ENCODE results near the gene PNPLA3. TPM values are rescaled to one million over a fixed set of nuclear protein-coding genes. Genes with fewer than 3 reads are reported as not detected.

The PNPLA3 gene
- total RNA-seq, 1 experiment from 2014 or later, result 7.3 TPM

GRCh38 chr22:43928468-43928867 is 4.9 kb downstream of the PNPLA3 start:
- Histone ChIP-seq H4K20me1 (ENCODE audit: insufficient read depth) (no peaks in the 10 kb centered on the region), H2AFZ (ENCODE audit: low read depth, low read length, poor library complexity, severe bottlenecking) (no peak overlapping the region), H3K4me3 (replicated peaks in 1 of 2; ENCODE audit: low read depth in 1 of 2, low read length in 2 of 2) (no peak overlapping the region), H3K9ac (ENCODE audit: low read length) (no peak overlapping the region), H3K4me1 (ENCODE audit: control insufficient read depth in 1 of 2, insufficient read depth in 2 of 2, low read length in 2 of 2) (peaks cover 14 to 17% of the 10 kb centered on the region in 2 experiments), H3K79me2 (ENCODE audit: insufficient read depth, low read length) (no peaks in the 10 kb centered on the region), H3K9me2 (ENCODE audit: insufficient read depth) (no peaks in the 10 kb centered on the region), H3K27me3 (ENCODE audit: insufficient read depth, low read length) (no peaks in the 10 kb centered on the region), H3K36me3 (ENCODE audit: control insufficient read depth in 1 of 2, insufficient read depth in 2 of 2, low read length in 2 of 2) (peaks cover 0 to 11% of the 10 kb centered on the region in 2 experiments; a peak in 2 of 4 replicates), H3K27ac (ENCODE audit: low read depth, low read length) (no peak overlapping the region), H3K9me3 (ENCODE audit: control insufficient read depth in 1 of 2, insufficient read depth in 1 of 2, low read depth in 1 of 2, low read length in 2 of 2) (no peaks in the 10 kb centered on the region), H3K4me2 (ENCODE audit: low read length) (no peak overlapping the region)
- RAD21 ChIA-PET (ENCODE audit: low non-redundant PET in 1 of 2, low total read pairs in 2 of 2, uncharacterized antibody in 2 of 2, unreplicated experiment in 2 of 2), result no interaction called here
- intact Hi-C loops (cut with micrococcal nuclease), result no loop called here
- no peak for ATAC-seq
- TF ChIP-seq, protein P1, sequence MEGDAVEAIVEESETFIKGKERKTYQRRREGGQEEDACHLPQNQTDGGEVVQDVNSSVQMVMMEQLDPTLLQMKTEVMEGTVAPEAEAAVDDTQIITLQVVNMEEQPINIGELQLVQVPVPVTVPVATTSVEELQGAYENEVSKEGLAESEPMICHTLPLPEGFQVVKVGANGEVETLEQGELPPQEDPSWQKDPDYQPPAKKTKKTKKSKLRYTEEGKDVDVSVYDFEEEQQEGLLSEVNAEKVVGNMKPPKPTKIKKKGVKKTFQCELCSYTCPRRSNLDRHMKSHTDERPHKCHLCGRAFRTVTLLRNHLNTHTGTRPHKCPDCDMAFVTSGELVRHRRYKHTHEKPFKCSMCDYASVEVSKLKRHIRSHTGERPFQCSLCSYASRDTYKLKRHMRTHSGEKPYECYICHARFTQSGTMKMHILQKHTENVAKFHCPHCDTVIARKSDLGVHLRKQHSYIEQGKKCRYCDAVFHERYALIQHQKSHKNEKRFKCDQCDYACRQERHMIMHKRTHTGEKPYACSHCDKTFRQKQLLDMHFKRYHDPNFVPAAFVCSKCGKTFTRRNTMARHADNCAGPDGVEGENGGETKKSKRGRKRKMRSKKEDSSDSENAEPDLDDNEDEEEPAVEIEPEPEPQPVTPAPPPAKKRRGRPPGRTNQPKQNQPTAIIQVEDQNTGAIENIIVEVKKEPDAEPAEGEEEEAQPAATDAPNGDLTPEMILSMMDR (IDR thresholded peaks at IDR 0.05 in 2 of 3, conservative IDR thresholded peaks at IDR 0.05 in 1 of 3; ENCODE audit: borderline replicate concordance in 1 of 3, insufficient read depth in 1 of 3, low read depth in 2 of 3, low read length in 2 of 3), result no peak
- TF ChIP-seq SP1 (IDR thresholded peaks at IDR 0.05; ENCODE audit: low read depth), result no peak
- no peak for TF ChIP-seq FOSL1 (IDR thresholded peaks at IDR 0.05; ENCODE audit: low read depth)
- TF ChIP-seq TCF7L2 (IDR thresholded peaks at IDR 0.05; ENCODE audit: borderline replicate concordance, extremely low read depth, insufficient read depth, insufficient read length), result no peak
- no peak for TF ChIP-seq SRF (IDR thresholded peaks at IDR 0.05; ENCODE audit: low read depth)
- no peak for TF ChIP-seq EZH2phosphoT487 (IDR thresholded peaks at IDR 0.05; ENCODE audit: borderline replicate concordance)
- TF ChIP-seq EZH2 (IDR thresholded peaks at IDR 0.05), result no peak
- BruUV-seq (replicated peaks), result no TSS peak
- CTCF ChIA-PET, result no interaction called here
- POLR2A ChIA-PET, result no interaction called here
- no peak for DNase-seq (ENCODE audit: low read depth, low spot score)

DNA sequence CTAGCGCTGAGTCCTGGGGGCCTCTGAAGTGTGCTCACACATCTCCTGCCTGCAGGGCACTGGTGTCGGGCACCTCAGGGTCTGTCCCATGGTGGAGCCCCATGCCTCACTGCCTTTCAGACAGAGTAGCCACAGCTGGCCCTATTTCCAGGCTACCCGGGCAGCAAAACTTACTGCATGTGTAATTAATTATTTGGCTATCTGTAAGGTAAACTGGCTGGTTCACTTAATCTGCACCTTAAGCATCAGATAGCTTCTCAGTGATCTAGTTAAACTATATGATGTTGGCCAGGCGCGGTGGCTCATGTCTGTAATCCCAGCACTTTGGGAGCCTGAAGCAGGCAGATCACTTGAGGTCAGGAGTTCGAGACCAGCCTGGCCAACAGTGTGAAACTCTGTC is 5.3 kb downstream of the PNPLA3 start:
- TF ChIP-seq CBX3 (IDR thresholded peaks at IDR 0.05; ENCODE audit: low read depth) (no peak), SIN3A (IDR thresholded peaks at IDR 0.05; ENCODE audit: low read depth) (no peak), EZH2phosphoT487 (IDR thresholded peaks at IDR 0.05; ENCODE audit: borderline replicate concordance) (no peak), SRF (IDR thresholded peaks at IDR 0.05; ENCODE audit: low read depth) (no peak)
- no peaks in the 10 kb centered on the region for H3K9me3 ChIP-seq (ENCODE audit: control insufficient read depth in 1 of 2, insufficient read depth in 1 of 2, low read depth in 1 of 2, low read length in 2 of 2)
- no peaks in the 10 kb centered on the region for H3K9me2 ChIP-seq (ENCODE audit: insufficient read depth)
- no peak for ATAC-seq
- no peak overlapping the region for H3K9ac ChIP-seq (ENCODE audit: low read length)
- peaks cover 0 to 13% of the 10 kb centered on the region in 2 experiments; a peak in 2 of 4 replicates for H3K36me3 ChIP-seq (ENCODE audit: control insufficient read depth in 1 of 2, insufficient read depth in 2 of 2, low read length in 2 of 2)
- H2AFZ ChIP-seq (ENCODE audit: low read depth, low read length, poor library complexity, severe bottlenecking), result no peak overlapping the region
- ChIA-PET CTCF (interaction anchor here (1.0 kb wide), 1 partner anchor 17 kb away, joined by 3 read pairs; no protein-coding TSS in a partner anchor), POLR2A (no interaction called here), RAD21 (ENCODE audit: low non-redundant PET in 1 of 2, low total read pairs in 2 of 2, uncharacterized antibody in 2 of 2, unreplicated experiment in 2 of 2) (no interaction called here)
- H3K27me3 ChIP-seq (ENCODE audit: insufficient read depth, low read length), result no peaks in the 10 kb centered on the region
- BruUV-seq (replicated peaks), result no TSS peak
- no peak overlapping the region for H3K4me2 ChIP-seq (ENCODE audit: low read length)
- no peaks in the 10 kb centered on the region for H4K20me1 ChIP-seq (ENCODE audit: insufficient read depth)
- H3K27ac ChIP-seq (ENCODE audit: low read depth, low read length), result no peak overlapping the region
- H3K79me2 ChIP-seq (ENCODE audit: insufficient read depth, low read length), result no peaks in the 10 kb centered on the region
- intact Hi-C loops (cut with micrococcal nuclease), result no loop called here
- DNase-seq (ENCODE audit: low read depth, low spot score), result no peak
- H3K4me3 ChIP-seq (replicated peaks in 1 of 2; ENCODE audit: low read depth in 1 of 2, low read length in 2 of 2), result no peak overlapping the region
- peaks cover 14 to 17% of the 10 kb centered on the region in 2 experiments for H3K4me1 ChIP-seq (ENCODE audit: control insufficient read depth in 1 of 2, insufficient read depth in 2 of 2, low read length in 2 of 2)

Data from HCT116 (cell line).